ENCODE data around the gene HOXA10.

DNA sequence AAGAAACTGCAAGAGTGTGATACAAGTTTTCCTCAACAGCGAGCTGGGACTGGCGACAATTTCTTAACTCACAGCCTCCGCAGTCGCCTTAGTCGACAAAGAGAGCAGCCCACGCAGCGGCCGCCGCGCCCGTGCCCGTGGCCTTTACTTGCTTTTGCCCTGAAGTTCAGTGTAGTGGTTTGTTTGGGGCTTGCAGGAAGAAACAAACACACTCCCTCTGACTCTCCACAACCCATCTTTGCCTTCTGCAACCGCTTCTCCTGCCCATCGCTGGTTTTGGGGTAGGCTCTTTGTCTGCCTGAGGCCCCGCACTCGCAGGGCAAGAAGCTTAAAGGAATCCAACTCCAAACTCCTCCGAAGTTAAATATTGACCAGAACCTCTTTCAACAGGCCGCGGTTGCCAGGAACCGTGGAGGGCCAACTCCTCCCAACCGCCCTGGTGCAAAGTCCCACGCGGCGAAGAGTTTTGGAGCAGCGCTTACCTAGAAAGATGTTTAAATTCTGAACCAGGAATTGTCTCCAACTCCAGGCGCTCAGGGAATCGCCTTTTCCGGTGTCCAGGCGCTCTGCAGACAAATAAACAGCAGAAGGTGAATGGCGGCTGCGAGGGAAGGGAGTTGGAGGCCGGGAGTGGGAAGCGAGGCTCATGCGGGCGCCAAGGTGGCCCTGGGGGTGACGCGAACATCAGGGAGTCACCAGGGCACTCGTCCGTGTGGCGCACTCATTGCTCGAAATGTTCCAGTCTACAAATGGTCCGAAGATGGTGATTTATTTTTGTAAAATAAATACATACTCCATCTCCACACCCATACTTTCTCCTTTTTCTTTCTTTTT is 51.8 kb downstream of the HOXA10 start:
- TF ChIP-seq POLR2A (IDR thresholded peaks at IDR 0.05; ENCODE audit: extremely low read depth, insufficient read length) (no peak), CTCF (IDR thresholded peaks at IDR 0.05; ENCODE audit: low read depth, low read length) (no peak)
